NCI-H2107 treated with DMSO at 0.1 percent for 48 hours (cell line): ENCODE data around the gene RGSL1.

Source experiments
- DNase-seq: peaks from one replicate; lab custom pipeline; 2025; ENCODE audit not compliant: unreplicated experiment; lab: John Stamatoyannopoulos, UW

Gene RGSL1

GRCh38 chr1:182587666-182588499, 137.9 kb downstream of the RGSL1 start:
- DNase-seq = no peak

GRCh38 chr1:182588500-182589396, 138.8 kb downstream of the RGSL1 start, which contains the start of gene RNASEL:
TSS of gene RNASEL (minus strand) at chr1:182589256. CDS start at chr1:182586806, 2,450 bp downstream.
- peak; percentile 39 for DNase-seq

- DNase-seq = no peak
Measured at GRCh38 chr1:182589520-182589919, 139.6 kb downstream of the RGSL1 start.

DNA sequence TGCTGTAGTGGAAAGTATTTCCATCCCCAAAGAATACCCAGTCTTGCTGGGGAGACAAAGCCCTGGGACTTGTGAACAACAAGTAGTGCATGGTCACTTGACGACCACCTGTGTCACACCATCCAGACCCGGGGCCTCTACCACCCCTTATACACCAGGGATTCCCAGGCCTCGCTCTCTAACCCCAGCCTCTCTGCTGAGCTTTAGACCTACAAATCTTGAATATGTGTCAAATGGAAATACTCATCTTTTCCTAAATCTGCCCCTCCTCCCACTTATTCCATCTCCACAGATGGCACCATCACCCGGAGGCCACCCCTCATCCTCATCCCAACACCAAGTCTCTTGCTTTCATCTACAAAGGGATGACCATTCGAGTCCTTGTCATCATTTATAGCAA, 140.0 kb downstream of the RGSL1 start:
- DNase-seq = no peak

DNA sequence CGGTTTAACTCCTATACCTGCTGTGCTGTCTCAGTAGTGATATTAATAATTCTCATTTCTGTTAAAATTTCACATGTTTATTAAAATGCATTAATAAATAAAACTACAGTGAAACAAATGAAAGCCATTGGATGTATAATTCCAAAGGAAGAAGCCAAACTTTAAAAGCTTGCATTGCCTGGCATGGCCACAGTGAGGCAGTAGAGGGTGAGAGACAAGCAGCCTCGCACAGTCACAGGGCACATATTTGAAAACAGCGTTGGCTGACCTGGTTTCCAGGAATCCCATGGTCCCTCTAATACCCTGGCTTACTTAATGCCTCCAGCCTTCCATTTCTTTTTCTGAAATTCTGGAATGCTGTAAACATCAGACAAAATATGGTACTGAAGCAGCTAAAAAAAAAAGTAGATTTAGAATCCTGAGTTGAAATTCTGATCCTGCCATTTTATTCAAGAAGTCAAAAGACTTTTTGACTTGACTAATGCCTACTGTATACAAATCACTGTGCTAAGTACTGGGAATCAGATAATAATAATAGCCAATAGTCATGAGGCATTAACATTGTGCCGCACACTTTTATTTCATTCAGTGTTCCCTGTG, 145.8 kb downstream of the RGSL1 start:
- DNase-seq = peak; percentile 67

DNA sequence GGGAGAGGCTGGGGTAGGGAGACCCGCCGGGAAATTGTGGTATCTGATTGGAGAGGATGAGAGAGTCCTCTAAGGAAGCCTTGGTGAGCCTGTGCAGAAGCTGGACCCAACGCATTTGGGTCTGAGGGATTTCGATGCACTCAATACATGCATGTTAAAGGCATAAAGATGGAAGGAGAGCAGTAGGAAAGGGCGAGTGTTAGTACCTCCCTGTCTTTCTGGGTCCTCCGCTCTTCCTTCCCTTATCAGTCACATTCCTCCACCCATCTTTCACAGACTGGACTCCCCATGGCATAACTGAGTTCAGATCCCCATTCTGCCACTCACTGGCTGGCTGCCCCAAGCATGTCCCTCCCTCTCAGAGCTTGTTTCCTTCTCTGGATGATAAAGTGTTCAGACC, 147.0 kb downstream of the RGSL1 start:
- DNase-seq = no peak

DNA sequence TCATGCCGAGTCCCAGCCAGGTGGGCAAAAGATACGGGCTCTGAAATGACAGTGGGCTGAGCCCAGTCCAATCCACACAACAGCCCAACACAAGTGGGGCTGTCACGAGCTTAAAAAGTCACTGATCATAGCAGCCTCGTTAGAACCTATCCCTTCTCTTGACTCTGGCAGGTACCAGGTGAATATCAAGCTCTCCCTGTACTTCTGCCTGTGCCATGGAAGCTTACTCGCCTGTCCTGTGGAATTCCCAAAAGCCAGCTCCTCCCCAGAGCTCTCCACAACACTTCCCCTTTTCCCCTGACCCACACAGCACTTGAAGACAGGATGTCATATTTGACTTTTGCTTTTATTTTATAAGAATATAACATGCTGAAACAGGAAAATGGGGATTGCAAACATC, 148.3 kb downstream of the RGSL1 start:
- no peak for DNase-seq

GRCh38 chr1:182599339-182599738, 149.4 kb downstream of the RGSL1 start:
- DNase-seq = no peak

DNA sequence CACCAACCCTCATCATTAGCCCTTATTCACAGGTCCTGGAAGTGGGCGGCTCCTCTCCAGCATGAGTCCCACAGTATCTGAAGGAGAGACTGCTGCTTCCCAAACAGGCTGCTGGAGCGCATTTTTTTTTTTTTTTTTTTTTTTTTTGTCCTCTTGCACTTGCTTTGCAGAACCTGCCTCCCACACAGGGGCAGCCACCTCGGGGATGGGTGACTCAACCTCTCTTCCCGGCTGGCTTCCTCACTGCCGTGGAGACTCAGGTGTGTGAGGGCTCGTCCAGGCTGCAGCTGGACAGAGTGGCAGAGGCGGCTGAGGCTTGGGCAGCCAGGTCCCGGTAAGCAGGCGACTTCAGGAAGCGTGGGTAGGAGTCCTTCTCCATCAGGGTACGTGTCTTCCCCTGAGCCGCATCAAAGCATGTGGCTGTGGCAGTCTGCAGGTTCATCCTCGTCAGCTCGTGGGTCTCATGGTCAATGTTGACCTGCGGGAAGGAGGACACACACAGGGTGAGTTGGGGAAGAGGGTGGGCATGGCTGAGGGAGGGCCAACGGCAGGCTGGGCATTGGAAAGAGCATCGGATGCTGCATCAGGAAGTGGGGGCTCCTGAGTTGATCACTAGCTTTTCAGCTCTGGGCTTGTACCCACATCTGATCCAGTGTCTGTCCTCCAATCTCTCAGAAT, 150.2 kb downstream of the RGSL1 start:
- DNase-seq = no peak

DNA sequence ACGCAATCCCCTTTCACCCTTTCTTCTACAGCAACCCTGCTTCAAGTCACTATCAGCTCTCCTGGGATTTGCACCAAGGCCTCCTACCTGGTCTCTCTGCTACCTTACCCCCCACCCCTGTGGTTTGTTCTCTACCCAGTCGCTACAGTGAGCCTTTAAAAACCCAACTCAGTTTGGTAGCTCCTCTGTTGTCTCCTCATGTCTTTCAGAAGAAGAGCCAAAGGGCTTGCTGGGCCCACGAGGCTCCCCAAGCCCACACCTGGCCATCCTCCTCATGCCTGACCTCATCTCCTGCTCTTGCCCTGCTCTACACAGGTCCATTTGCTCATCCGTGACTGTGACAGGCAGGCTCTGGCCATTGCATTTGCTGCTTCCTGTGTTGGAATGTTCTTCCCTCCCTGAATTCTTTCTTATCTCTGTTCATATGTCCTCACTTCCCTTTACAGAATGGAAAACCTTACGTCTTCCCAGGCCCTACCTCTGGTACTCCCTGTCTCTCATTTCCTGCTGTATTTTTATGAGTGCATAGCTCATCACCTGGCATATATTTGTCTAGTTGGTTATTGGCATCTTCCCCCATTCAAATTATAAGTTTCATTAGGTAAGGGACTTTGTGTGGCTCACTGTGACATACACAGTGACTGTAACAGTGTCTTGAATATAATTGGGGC, 150.9 kb downstream of the RGSL1 start:
- no peak for DNase-seq

DNA sequence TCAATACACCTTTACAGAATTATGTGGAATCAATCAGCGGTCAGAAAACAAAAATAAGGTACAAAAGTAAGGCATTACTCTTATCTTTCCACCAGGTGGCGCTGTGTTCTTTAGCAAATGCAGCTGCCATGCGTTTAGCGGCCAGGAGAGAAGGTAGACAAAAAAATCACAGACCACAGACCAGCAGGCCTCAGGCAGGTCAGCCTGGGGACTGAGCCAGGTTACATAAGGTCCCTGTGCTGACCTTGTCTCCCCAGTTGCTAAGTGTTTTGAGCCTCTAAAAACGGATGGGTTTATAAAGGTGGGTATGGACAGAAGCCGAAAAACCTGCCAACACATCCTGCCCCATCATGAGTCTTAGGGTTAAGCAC, 151.5 kb downstream of the RGSL1 start:
- DNase-seq = peak; percentile 66

- peak; percentile 36 for DNase-seq
Measured at GRCh38 chr1:182601913-182602312, 152.0 kb downstream of the RGSL1 start.

- no peak for DNase-seq
Measured at GRCh38 chr1:182602935-182603645, 153.1 kb downstream of the RGSL1 start.

DNA sequence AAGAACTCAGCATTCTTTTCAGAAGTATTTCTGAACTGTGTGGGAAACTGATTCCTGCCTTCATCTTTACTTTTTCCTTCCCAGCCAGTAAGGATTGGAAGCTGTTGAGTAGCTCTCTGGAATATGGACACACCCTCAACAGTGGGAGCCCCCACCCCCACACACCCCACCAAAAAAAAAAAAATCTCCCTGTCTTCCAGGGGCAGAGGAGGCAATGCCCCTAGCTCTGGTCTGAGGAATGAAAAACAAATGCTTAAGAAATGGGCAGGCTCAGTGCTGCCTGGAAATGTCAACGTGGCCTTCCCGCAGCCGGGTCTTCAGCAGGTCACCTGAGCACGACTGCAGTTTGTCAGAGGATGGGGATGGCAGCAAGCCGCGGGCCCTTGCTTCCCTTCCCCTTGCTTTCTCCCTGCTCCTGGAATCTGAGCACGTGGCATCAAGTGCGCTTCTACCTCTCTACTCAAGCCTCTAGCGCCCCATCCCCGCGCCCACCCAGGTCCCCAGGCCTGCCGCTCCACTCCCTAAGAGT, 153.8 kb downstream of the RGSL1 start:
- peak; percentile 66 for DNase-seq

DNA sequence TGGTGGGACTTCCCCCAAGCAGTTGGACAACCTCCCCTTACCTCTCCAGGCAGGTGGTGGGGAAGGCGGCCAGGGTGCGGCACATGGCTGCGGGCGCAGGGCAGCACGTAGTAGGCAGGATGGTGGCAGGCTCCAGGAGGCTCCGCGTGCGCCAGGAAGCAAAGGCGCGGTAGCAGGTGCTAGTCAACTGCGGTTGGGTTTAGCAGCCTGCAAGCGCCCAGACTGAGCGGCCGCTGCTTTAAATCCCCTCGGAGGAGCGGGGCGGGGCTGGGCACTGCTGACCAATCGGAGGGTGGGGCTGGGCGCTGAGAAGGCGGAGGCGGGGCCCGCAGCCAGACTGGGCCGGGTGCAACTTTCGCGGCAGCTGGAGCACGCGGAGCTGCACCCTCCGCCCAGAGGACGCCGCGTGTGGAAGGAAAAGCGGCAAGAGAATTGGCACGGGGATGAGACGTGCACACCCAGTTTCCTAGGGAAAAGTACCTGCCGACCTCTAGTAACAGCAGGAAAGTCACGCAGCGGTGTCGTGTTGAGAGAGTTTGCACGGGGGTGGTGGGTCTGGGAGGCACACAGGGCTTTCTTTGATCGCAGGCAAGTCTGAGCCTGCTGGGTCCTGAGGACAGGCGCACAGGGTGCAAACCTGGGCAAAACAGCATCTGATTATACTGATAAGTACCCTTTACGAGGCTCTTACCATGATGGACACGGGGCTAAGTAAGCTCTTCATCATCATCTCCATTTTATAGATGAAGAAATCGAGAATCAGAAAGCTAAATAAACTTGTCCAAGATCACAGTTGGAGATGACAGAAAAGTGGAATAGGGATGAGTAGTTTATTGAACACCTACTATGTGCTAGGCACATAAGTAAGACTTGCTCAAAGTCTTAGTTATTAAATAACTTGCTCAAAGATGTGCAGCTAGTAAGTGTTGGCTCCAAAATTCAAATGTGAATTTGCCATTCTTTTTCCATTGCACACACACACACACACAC, 154.5 kb downstream of the RGSL1 start, which contains the start of gene RGS16:
TSS of gene RGS16 (minus strand) at position 215 of the 990 bp plus-strand sequence. CDS start at position 85, 130 bp downstream.
- peak; percentile 97 for DNase-seq

DNA sequence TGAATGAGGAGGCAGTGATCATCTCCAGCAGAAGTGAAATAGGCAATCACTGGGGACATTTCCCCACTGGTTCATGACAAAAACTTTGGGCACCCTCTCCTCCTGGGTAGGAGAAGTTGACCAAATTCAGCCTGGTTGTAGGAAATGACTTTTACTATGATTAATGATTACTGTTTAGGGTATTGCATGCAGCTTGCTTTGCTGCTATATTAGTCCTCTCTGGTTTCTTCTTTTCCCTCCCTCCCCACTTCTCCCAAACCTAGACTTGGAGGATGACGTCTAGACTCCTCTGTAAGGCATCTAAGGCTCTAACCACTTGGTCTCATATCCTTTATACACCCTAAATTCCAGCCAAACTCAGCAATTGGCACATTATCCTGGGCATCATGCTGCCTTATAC, 157.6 kb downstream of the RGSL1 start:
- DNase-seq = no peak

- DNase-seq = no peak
Measured at GRCh38 chr1:182608236-182608635, 158.3 kb downstream of the RGSL1 start.
